ENCODE results near the gene PLA2G2F. TPM values are rescaled to one million over a fixed set of nuclear protein-coding genes. Genes with fewer than 3 reads are reported as not detected.

PLA2G2F gene
- total and polyA plus RNA-seq, 7 donors = 0.60 to 0.80 TPM; not detected in 5

DNA sequence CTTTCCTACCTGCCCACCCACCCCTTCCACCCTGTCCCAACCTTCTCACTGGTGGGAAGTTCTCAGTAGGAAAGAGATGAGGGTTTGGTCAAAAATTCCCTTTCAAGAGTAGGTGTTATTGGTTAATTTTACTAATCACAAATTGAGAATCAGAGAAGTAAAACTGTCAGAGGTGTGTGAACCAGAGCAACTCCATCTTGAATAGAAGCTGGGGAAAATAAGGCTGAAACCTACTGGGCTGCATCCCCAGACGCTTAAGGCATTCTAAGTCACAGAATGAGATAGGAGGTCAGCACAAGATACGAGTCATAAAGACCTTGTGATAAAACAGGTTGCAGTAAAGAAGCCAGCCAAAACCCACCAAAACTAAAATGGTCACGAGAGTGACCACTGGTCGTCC is 31.3 kb upstream of the PLA2G2F start:
- WGBS, 2 donors = 64 to 76% methylated on average over 4 of the region's 4 CpGs
- H3K4me3 ChIP-seq = no peak overlapping the region
- no peak for DNase-seq
- H3K36me3 ChIP-seq = no peaks in the 10 kb centered on the region
- peaks cover 0 to 29% (median 10%) of the 10 kb centered on the region in 4 donors for H3K4me1 ChIP-seq
- intact Hi-C loops (cut with DNase I) = loop anchor here (10.0 kb wide), 1 partner anchor 377 kb away; the partner anchor contains the start of gene CAMK2N1
- no peaks in the 10 kb centered on the region for H3K27me3 ChIP-seq
- TF ChIP-seq, protein P1, sequence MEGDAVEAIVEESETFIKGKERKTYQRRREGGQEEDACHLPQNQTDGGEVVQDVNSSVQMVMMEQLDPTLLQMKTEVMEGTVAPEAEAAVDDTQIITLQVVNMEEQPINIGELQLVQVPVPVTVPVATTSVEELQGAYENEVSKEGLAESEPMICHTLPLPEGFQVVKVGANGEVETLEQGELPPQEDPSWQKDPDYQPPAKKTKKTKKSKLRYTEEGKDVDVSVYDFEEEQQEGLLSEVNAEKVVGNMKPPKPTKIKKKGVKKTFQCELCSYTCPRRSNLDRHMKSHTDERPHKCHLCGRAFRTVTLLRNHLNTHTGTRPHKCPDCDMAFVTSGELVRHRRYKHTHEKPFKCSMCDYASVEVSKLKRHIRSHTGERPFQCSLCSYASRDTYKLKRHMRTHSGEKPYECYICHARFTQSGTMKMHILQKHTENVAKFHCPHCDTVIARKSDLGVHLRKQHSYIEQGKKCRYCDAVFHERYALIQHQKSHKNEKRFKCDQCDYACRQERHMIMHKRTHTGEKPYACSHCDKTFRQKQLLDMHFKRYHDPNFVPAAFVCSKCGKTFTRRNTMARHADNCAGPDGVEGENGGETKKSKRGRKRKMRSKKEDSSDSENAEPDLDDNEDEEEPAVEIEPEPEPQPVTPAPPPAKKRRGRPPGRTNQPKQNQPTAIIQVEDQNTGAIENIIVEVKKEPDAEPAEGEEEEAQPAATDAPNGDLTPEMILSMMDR (IDR thresholded peaks at IDR 0.05) = no peak
- TF ChIP-seq POLR2AphosphoS5 (IDR thresholded peaks at IDR 0.05) (no peak), EP300 (IDR thresholded peaks at IDR 0.05) (no peak), POLR2A (IDR thresholded peaks at IDR 0.05) (no peak)
- no peak overlapping the region for H3K27ac ChIP-seq
- no peaks in the 10 kb centered on the region for H3K9me3 ChIP-seq

DNA sequence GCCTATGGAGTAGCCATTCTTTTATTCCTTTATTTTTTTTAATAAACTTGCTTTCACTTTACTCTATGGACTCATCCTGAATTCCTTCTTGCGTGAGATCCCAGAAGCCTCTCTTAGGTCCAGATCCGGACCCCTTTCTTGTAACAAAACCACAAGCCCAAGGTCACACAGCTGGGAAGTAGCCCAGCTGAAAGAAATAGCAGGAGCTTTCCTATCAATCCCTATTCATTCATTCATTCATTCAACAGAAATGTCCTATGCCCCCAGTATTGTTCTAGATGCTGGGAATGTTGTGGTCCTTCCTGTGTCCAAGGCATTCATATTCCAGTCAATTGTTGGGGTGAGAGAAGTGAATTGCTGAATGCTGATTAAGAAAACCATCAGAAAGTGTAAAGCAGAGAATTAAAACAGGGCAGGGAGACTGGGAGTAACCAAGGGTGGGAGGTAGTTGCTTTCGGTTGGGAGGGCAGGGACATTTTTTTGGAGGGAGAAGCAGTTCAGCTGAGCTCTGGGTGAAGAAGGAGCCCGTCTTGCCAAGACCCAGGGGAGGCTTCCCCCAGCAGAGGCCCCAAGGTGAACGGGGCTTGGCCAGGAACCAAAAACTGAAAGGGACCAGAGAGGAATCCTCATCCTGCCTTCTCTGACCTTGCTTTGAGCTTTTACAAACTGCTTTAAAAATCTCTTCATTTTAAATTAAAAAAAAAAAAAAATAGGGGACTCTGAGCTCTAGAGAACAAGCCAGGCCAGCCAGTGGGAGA is 30.6 kb upstream of the PLA2G2F start:
- 67 to 76% methylated on average over 5 of the region's 5 CpGs for WGBS, 2 donors
- Histone ChIP-seq H3K27me3 (no peaks in the 10 kb centered on the region), H3K4me3 (no peak overlapping the region), H3K4me1 (peaks cover 0 to 29% (median 10%) of the 10 kb centered on the region in 4 donors), H3K9me3 (no peaks in the 10 kb centered on the region), H3K27ac (peak overlapping the region in 2 of 4 donors; percentile 38 to 82), H3K36me3 (no peaks in the 10 kb centered on the region)
- intact Hi-C loops (cut with DNase I) = loop anchor here (10.0 kb wide), 1 partner anchor 376 kb away; the partner anchor contains the start of gene CAMK2N1
- TF ChIP-seq, protein P1 (IDR thresholded peaks at IDR 0.05) = no peak
- no peak for TF ChIP-seq POLR2A (IDR thresholded peaks at IDR 0.05)
- TF ChIP-seq EP300 (IDR thresholded peaks at IDR 0.05) = no peak
- no peak for TF ChIP-seq POLR2AphosphoS5 (IDR thresholded peaks at IDR 0.05)
- no peak for DNase-seq

DNA sequence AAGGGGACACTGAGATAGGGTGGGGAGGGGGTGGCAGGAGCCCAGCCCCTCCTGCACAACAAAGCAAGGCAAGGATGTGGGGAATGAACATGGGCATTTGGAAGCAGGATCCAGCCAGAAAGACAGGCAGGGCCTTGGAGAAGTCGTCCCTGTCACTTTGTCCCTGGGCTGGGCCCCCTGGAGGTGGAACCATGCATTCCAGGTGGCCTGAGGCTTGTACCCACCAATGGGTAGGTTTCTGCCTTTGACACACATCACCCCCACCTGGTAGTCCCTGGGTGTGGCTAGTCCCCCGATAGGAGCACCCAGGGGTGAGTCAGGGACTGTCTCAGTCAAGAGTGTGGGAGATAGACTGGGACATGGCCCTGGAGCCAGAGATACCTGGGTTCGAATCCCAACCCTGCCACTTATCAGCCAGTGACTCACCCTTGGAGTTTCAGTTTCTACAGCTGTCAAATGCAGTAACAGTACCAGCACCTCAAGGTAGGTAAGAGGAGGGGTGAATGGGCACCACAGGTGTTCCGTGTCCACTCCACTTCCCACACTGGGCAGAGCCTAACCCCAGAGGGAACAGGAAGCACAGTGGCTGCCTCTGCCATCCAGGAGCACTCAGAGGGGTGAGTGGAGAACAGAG is 29.8 kb upstream of the PLA2G2F start:
- TF ChIP-seq EP300 (IDR thresholded peaks at IDR 0.05) (no peak), POLR2A (IDR thresholded peaks at IDR 0.05) (no peak), POLR2AphosphoS5 (IDR thresholded peaks at IDR 0.05) (no peak)
- TF ChIP-seq, protein P1 (IDR thresholded peaks at IDR 0.05) = no peak
- 59 to 77% methylated on average over 4 of the region's 4 CpGs for WGBS, 2 donors
- intact Hi-C loops (cut with DNase I) = loop anchor here (10.0 kb wide), 1 partner anchor 375 kb away; the partner anchor contains the start of gene CAMK2N1
- DNase-seq = no peak
- no peaks in the 10 kb centered on the region for H3K36me3 ChIP-seq
- H3K9me3 ChIP-seq = no peaks in the 10 kb centered on the region
- no peak overlapping the region for H3K4me3 ChIP-seq
- H3K4me1 ChIP-seq = peaks cover 0 to 29% (median 10%) of the 10 kb centered on the region in 4 donors
- H3K27ac ChIP-seq = peak overlapping the region in 2 of 4 donors; percentile 78 to 82
- H3K27me3 ChIP-seq = no peaks in the 10 kb centered on the region

DNA sequence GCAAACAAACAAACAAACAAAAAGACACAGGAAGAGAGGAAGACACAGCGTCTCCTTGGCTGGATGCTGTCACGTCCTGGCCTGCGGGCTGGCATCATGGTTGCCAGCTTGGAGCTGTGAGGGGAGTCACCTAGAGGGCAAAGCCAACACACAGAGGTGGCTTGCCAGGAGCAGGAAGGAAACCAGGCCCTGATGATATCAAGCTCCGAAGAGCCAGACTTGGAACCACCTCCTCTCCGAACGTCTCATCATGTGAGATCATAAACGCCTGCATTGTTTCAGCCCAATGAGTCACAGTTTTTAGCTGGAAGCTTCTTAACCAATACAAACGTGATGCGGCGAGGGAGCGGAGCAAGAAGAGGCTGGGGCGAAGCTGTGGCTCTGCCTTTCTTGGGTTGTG is 28.4 kb upstream of the PLA2G2F start:
- no peaks in the 10 kb centered on the region for H3K27me3 ChIP-seq
- peak; percentile 89 for DNase-seq
- H3K4me3 ChIP-seq = no peak overlapping the region
- TF ChIP-seq POLR2A (IDR thresholded peaks at IDR 0.05) (no peak), EP300 (IDR thresholded peaks at IDR 0.05) (peak in 3 of 4 donors; percentile 68 to 87 (median 71)), POLR2AphosphoS5 (IDR thresholded peaks at IDR 0.05) (peak; percentile 48 to 89 (median 79))
- TF ChIP-seq, protein P1 (IDR thresholded peaks at IDR 0.05) = no peak
- 83 to 84% methylated on average over 12 of the region's 12 CpGs for WGBS, 2 donors
- no peaks in the 10 kb centered on the region for H3K9me3 ChIP-seq
- intact Hi-C loops (cut with DNase I) = no loop called here
- peaks cover 0 to 29% (median 10%) of the 10 kb centered on the region in 4 donors for H3K4me1 ChIP-seq
- no peaks in the 10 kb centered on the region for H3K36me3 ChIP-seq
- H3K27ac ChIP-seq = peak overlapping the region in 3 of 4 donors; percentile 69 to 82 (median 78)
